Measurements from ENCODE around the gene GJA5.

Gene GJA5

DNA sequence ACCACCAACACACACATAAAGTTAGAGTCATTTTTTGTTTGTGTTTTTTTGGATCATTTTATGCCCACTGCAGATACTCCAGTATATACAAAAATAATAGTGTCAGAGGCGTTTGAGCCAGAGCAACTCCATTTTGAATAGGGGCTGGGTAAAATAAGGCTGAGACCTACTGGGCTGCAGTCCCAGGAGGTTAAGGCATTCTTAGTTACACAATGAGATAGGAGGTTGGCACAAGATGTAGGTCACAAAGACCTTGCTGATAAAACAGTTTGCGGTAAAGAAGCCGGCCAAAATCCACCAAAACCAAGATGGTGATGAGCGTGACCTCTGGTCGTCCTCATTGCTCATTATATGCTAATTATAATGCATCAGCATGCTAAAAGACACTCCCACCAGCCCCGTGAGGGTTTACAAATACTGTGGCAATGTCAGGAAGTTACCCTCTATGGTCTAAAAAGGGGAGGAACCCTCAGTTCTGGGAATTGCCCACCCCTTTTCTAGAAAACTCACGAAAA is 40.6 kb downstream of the GJA5 start:
- TF ChIP-seq, protein P1, sequence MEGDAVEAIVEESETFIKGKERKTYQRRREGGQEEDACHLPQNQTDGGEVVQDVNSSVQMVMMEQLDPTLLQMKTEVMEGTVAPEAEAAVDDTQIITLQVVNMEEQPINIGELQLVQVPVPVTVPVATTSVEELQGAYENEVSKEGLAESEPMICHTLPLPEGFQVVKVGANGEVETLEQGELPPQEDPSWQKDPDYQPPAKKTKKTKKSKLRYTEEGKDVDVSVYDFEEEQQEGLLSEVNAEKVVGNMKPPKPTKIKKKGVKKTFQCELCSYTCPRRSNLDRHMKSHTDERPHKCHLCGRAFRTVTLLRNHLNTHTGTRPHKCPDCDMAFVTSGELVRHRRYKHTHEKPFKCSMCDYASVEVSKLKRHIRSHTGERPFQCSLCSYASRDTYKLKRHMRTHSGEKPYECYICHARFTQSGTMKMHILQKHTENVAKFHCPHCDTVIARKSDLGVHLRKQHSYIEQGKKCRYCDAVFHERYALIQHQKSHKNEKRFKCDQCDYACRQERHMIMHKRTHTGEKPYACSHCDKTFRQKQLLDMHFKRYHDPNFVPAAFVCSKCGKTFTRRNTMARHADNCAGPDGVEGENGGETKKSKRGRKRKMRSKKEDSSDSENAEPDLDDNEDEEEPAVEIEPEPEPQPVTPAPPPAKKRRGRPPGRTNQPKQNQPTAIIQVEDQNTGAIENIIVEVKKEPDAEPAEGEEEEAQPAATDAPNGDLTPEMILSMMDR (IDR thresholded peaks at IDR 0.05; ENCODE audit: borderline replicate concordance, insufficient read depth, low read depth, low read length) = no peak
- no peak overlapping the region for H3K4me3 ChIP-seq (ENCODE audit: low read depth, low read length)

DNA sequence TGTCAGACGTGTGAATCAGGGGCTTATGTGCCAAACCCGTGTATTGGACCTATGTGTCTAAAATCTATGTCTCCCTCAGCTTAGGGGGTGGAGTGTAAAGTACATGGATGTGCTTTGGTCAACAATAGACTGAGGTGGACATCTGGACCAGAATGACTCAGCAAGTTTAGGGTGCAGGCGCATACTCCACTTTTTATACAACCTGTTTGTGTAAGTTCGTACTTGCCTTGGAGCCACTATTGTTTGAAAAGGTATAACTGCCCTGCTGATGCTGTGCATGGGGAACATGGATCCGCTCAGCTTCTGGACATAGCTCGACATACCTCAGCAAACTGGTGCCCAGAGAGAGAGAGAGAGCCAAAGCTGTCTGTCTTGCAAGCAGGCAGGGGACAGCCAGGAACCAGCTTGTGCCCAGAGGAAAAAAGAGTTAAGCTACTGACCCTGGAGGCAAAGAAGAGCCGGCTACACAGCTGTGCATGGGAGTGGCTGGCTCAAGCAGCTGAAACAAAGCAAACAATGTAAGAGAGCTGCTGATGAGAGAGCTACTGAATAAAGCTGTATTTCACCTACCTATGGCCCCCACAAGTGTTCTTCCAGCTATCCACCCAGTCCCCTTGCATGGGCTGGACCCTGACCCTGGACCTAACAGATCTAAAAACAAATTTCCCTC is 41.2 kb downstream of the GJA5 start:
- no peak overlapping the region for H3K4me3 ChIP-seq (ENCODE audit: low read depth, low read length)
- TF ChIP-seq, protein P1 (IDR thresholded peaks at IDR 0.05; ENCODE audit: borderline replicate concordance, insufficient read depth, low read depth, low read length) = no peak

DNA sequence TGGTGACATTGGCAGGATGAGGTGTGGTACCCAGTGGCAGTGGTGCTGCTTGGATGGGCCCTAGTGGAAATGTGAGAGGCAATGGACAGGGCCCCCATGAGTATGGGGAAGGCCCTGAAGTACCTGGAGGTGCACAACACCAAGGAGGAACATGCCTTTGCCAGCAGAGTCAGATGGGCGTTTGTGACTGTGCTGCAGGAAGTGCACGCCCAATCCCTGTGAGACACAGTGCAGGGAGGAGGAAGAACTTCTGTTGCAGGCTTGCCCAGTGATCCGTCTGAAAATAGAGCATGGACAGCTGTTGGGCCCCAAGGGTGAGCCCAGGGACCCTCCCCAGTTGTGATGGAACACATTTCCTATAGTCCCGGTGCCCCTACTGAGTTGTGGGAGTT is 42.7 kb downstream of the GJA5 start:
- no peak overlapping the region for H3K4me3 ChIP-seq (ENCODE audit: low read depth, low read length)
- TF ChIP-seq, protein P1 (IDR thresholded peaks at IDR 0.05; ENCODE audit: borderline replicate concordance, insufficient read depth, low read depth, low read length) = no peak

DNA sequence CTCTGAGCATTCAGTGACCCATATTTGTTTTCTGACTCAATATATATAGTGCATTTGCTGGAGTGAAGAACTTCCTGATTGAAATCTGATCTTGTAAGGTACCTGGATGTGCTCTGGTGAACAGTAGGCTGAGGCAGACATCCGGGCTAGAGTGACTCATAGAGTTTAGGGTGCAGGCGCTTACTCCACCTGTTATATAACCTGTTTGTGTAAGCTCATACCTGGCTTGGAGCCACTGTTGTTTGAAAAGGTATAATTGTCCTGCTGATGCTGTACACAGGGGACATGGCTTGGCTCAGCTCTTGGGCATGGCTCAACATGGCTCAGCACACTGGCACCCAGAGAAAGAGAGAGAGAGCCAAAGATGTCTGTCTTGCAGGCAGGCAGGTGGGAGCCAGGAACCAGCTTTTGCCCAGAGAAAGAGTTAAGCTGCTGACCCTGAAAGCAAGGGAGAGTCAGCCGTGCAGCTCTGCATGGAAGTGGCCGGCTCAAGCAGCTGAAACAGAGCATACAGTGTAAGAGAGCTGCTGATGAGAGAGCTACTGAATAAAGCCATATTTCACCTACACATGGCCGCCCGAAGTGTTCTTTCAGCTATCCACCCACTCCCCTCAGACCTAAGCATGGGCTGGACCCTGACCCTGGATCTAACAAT is 43.2 kb downstream of the GJA5 start:
- TF ChIP-seq, protein P1 (IDR thresholded peaks at IDR 0.05; ENCODE audit: borderline replicate concordance, insufficient read depth, low read depth, low read length) = no peak
- H3K4me3 ChIP-seq (ENCODE audit: low read depth, low read length) = no peak overlapping the region

DNA sequence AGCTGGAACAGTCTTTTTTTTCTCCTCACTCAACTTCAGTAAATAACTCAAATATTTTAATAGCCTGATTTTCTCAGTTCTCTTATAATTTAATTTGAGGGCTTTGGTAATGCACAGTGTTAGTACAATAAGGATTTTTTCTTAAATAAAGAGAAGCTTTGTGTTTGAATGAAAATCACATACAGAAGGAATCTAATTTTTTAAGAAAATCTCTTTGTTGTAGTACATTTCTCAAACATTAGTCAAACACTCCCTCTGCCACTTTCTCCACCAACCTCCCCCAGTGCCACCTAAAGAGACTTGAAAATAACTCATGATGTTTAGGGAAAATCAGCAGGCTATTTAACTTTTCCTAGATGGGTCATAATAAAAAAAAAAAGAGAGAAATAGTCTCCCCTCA is 47.8 kb downstream of the GJA5 start:
- TF ChIP-seq, protein P1 (IDR thresholded peaks at IDR 0.05; ENCODE audit: borderline replicate concordance, insufficient read depth, low read depth, low read length) = no peak

More for the DNA sequence above, 47.8 kb downstream of the GJA5 start:
- H3K4me3 ChIP-seq (ENCODE audit: low read depth, low read length) = no peak overlapping the region
